Left renal cortex interstitium (tissue), 4 donors: ENCODE results near the gene LAMA3. TPM values are rescaled to one million over a fixed set of nuclear protein-coding genes. Genes with fewer than 3 reads are reported as not detected.
"Not testable (repeated sequence)": the region's sequence is repeated elsewhere in the genome, so short reads cannot be mapped to it uniquely, and the experiment has no call there.

ENCODE experiments used
- DNase-seq, 4 donors: peaks; one replicate each; pipeline ENCODE4 v3.0.0-alpha.2; 2013; ENCODE audit warnings: low read depth in 4 of 4, low spot score in 2 of 4, missing footprints in 1 of 4
- polyA plus RNA-seq, 4 donors: library from polyadenylated mRNA; unstranded; fragments of 120-200 nt; gene quantifications; one replicate each; pipeline ENCODE4 v1.2.1, GENCODE V29; 2013; ENCODE audit not compliant: insufficient read length in 4 of 4

The LAMA3 gene
- polyA plus RNA-seq, 4 donors = 1.3 to 2.8 (median 1.8) TPM

- no peak for DNase-seq
These were observed 36.8 kb downstream of the LAMA3 start for GRCh38 chr18:23725827-23726661.

DNA sequence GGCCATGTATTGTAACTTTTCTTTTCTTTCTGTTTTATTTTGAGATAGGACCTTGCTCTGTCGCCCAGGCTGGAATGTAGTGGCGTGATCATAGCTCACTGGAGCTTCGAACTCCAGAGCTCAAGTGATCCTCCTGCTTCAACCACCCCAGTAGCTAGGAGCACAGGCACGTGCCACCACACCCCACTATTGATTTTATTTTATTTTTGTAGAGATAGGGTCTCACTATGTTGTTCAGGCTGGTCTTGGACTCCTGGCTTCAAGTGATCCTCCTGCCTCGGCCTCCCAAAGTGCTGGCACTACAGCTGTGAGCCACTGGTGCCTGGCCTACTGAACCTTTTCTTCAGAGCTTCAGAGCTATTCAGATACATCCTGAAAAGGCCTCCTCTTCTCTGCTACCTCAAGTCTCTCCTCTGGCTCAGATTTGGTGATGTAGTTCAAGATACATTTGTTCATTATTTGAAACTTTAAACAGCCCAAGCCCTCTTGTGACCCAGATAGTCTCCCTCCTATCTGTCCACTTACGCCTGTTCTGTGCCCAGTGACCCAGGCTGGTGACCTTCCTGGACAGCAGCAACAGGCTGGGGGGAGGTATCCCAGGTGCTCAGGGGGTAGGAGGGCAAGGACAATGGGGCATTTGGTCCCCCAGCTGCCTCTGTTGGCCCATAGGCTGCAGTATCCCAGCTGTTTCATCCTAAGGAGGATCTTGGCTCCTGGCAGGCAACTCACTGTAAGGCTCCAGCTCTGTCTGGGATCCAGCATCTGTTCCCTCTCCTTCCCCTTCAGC is 38.6 kb downstream of the LAMA3 start:
- DNase-seq = no peak

GRCh38 chr18:23730857-23731256 is 41.6 kb downstream of the LAMA3 start:
- no peak for DNase-seq

GRCh38 chr18:23731861-23732260 is 42.6 kb downstream of the LAMA3 start:
- no peak for DNase-seq

DNA sequence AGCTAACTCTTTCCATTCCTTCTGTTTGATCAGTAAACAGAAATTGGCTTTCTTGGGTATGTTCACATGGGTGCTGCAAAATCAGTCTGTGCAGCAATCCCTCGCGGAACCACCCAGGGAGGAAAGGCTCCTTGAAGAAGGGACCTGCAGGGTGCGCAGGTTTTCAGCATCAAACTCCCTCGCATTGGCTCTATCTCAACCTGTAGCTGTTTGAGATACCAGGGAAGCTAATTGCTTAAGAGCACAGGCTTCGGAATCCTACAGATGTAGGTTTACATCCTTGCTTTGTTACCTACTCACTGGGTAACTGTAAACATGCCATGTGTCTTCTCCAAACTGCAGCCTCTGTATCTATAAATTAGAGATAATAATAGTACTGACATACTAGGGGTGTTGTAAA is 43.2 kb downstream of the LAMA3 start:
- no peak for DNase-seq

DNA sequence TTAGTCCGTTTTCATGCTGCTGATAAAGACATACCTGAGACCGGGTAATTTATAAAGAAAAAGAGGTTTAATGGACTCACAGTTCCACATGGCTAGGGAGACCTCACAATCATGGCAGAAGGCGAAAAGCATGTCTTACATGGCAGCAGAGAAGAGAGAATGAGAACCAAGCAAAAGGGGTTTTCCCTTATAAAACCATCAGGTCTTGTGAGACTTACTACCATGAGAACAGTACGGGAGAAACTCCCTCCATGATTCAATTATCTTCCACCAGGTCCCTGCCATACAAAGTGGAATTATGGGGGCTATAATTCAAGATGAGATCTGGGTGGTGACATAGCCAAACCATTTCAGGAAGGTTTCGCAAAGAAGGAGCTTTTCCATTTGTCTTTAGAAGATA is 44.0 kb downstream of the LAMA3 start:
- not testable (repeated sequence) for DNase-seq

DNA sequence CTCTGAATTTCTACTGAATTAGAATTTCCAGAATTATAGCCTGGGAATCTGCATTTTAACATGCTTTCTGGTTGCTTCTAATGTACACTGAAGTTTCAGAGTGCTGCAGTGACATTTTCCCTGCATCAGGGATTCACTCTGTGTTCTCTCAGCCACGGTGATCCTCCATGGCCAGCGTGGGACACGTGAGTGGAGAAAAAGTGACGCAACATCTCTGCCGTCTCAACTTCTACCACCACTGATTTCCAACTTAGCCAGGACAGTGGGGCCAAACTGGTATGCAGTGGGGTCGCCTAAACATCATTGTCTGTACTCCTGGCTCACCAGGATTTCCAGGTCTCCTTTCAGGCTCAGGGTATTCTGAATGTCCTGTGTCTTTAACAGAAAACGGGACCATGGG is 44.6 kb downstream of the LAMA3 start:
- DNase-seq = no peak

- DNase-seq = no peak
These were observed 45.8 kb downstream of the LAMA3 start for GRCh38 chr18:23735021-23735464.

GRCh38 chr18:23737578-23737977 is 48.3 kb downstream of the LAMA3 start:
- DNase-seq = no peak

- DNase-seq = no peak
These were observed 48.9 kb downstream of the LAMA3 start for GRCh38 chr18:23738151-23738550.

DNA sequence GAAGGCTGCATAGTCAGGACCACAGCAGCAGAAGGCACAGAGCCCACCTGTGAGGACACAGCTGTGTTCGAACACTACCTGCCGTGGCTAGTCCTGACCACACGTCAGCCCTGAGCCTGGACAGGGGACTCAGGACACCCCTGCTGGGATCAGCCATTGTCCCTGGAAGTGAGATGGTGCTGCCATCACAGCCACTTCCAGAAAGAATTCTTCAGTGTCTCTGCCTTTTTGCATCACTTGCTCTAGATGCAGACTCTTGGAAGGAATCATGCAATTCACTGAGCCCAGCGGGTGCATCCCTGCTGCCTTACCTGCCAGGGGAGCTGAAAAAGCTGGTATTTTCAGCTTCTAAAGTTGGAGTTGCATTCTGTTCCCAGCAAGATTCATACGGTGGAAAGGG is 49.3 kb downstream of the LAMA3 start:
- DNase-seq = no peak

DNA sequence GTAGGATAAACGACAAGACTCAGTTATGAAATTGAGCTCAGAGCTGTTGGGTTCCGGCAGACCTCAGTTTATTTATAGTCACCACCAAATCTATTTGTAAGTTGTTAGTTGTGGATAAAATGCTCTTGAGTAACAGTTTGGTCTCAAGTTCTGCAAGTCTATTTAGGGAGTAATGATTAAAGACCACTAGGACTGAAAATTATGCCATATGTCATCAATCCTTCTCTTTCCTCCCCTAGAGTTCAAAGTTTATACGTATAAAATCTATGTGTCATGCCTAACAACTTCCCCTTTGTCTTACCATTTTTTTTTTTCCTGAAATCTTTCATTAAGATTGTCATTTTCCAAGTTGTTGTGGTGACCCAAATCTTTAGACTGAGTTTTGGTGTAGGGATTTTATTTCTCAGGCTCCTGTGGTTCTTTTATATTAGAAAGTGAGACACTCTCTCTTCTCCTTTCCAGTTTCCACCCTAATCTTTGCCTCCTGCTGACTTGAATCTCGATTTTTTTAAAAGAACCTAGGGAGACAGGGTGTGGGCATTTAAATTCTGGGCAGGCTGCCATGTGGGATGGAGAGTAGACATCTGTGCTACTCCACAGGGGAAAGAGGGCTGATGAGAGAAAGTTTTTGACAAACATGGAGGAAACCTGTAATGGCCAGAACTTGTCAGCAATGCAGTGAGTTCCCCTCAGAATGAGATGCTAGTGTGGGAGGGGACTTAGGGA is 51.0 kb downstream of the LAMA3 start:
- no peak for DNase-seq

DNA sequence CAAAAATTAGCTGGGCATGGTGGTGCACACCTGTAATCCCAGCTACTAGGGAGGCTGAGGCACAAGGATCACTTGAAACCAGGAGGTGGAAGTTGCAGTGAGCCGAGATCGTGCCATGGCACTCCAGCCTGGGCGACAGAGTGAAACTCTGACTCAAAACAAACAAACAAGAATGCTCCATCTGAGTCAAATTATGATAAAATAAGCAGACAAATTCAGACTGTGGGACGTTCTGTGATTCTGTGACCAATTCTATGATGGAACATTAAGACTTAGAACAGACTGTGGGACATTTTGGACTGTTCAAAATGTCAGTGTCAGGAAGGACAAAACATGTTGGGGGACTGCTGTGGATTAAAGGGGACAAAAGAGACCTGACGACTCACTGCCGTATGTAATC is 52.7 kb downstream of the LAMA3 start:
- DNase-seq = not testable (repeated sequence)

DNA sequence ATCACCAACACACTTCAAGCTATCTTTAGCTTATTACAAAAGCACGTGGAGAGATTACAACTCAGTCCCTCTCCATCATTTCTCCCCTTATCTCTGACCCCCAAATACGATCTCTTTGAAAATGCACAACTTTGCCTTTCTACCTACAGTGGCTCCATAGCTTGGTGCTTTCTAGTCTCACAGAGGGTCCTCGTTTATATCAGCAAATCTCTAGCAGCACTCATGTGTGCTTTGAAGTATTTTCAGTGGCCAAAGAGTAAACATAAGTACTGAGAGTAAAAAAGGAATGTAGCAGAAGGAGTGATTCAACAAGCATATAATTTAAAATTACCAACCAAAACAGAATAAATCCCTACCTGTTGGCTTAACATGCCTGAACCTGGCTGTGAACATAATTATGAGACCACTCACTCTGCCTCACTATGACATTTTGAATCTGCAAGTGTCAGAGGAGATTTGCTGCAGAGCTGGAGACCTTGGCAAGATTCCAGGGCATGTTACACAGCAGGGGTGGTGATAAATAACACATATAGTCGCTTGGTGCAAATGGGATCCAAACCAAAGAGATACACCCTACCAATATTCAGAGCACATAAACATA is 54.6 kb downstream of the LAMA3 start:
- DNase-seq = no peak

DNA sequence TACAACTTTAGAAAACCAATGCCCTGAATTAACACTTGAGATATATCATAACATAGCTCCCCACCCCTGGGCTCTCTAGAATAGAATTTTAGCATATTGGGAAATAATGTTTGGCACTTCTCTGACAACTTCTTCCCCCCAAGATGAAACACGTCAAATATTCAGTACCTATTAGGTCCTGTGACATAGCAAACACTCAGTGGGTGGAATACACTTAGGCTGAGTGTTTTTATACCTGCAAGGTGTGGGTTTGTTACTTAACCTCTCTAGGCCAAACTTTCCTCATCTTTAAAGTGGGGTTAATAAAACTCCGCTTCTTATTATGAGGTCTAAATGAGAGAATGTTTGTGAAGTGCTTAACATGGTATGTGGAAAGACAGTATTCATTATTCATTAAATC is 56.1 kb downstream of the LAMA3 start:
- no peak for DNase-seq

DNA sequence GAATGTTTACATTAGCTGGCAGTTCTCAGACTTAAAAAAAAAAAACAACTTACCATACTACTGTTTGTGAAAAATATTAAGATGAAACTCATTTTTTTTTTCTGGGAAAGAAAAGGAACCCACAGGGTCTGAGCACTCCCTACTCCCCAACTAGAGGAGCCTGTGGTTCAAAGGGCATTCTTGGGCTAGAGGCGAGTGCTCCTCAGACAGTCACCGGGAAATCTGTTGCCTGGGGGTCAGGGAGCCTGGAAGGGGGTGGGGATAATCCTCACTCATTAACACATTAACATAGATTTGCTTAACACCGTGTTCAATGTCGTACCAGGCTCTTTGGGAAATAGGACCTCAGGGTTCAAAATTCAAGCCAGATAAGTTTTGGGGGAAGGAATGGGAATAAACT is 57.6 kb downstream of the LAMA3 start:
- DNase-seq = no peak

GRCh38 chr18:23752363-23752762 is 63.1 kb downstream of the LAMA3 start:
- no peak for DNase-seq

DNA sequence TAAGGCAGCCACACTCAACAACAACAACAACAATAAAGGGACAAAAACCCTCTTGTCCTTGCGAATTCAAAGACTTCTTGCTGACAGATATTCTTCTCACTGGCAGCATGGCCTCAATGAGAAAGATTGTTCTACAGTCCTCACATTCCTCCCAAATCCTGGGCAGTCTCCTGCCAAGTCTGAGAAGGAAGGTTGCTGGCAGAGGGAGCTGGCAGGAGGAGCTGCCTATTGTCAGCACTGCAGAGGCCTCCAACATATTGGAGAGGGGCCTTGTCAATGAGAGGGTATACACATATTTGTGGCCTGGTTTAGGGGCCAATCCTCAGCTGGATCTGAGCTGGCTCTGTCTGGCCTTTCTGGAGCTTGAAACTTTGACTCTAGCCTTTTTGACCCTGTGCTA is 63.5 kb downstream of the LAMA3 start:
- no peak for DNase-seq

DNA sequence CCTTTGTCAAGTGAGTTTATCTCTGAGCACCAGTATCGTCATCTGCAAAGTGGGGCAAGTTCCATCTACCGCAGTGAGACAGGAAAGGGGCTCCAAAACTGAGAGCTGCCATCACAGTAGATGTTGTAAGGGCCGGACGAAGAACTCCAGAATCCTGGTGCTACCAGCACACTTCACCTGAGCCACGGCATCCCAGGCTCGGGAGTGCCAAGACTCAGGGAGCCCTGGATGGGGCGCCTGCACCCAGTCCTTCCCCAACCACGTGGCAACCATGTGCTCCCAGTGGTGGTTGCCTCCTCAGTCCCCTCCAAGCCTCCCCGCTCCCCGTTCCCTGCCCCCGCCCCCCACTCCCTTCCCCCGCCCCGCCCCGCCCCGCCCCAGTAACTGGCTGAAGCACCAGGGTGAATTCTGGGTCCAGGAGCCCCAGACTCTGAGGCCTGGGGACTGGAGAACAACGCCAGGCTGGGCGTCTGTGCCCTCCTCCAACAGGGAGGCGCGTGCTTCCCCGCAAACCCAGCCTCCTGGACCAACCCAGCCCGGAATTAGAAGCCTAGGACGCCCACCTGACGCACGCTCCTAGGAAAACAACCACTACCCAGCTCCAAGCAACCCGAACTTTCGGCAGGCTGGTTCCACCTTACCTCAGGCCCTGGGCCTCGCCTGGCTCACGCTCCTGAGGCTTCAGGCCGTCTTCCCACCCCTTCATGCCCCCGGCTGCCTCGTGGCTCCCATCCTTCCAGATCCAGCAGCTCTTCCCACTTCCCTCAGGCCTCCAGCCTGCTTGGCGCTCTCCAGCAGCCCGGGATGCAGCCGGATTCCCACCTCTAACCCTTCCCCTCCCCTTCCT is 67.6 kb downstream of the LAMA3 start:
- no peak for DNase-seq

DNA sequence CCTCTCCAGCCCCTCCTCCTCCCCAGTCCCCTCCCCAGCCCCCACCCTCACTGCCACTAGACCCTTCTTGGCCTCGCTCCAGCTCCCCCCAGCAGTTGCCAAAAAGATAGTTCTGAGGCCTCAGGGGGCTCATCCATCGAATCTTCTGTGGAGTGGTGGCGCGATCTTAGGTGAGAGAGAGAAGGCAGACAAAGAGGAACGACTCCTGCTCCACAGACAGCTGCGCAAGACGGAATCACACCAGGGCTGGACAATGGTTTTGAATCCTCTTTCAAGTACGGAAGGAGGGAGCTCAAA is 68.1 kb downstream of the LAMA3 start:
- no peak for DNase-seq
